H1 (cell line): Measurements from ENCODE around the gene TUBB8. TPM values are rescaled to one million over a fixed set of nuclear protein-coding genes. Genes with fewer than 3 reads are reported as not detected.
"Not testable (repeated sequence)": the region's sequence is repeated elsewhere in the genome, so short reads cannot be mapped to it uniquely, and the experiment has no call there.

Experiments
- CTCF ChIA-PET: fragments of 300-600 bp; sonication (Branson Sonifier 250); formaldehyde crosslinking; loops from one replicate; lab custom pipeline; 2021; ENCODE audit not compliant: partially characterized antibody; lab: Charles Lee
- POLR2A ChIA-PET: fragments of 300-600 bp; sonication (Branson Sonifier 250); formaldehyde crosslinking; loops from one replicate; lab custom pipeline; 2021; ENCODE audit warnings: inconsistent platforms; ENCODE audit not compliant: partially characterized antibody; lab: Charles Lee
- DNase-seq, 2 experiments: peaks; one replicate each; pipeline versions ENCODE4 v3.0.0 to v3.0.0-alpha.2; 2010 to 2022; ENCODE audit warnings: low spot score in 2 of 2, low read depth in 1 of 2, mixed read lengths in 1 of 2
- FAIRE-seq: peaks from 2 replicates; lab custom pipeline; 2011; peaks lifted over from hg19 to GRCh38; lab: Jason Lieb, UNC
- H2AFZ ChIP-seq: 2 replicates; pipeline ENCODE4 v1.8.1; 2012; ENCODE audit warnings: low read length, inconsistent platforms
- H2AK5ac ChIP-seq: 2 replicates; pipeline ENCODE4 v1.6.1; 2013; ENCODE audit warnings: low read depth, low read length
- H2BK120ac ChIP-seq: replicated peaks from 2 replicates; pipeline ENCODE3; 2013; ENCODE audit warnings: low read depth, low read length, inconsistent platforms
- H2BK12ac ChIP-seq: 2 replicates; pipeline ENCODE4 v1.6.1; 2013; ENCODE audit warnings: low read depth, low read length
- H2BK15ac ChIP-seq: 2 replicates; pipeline ENCODE4 v1.6.1; 2013; ENCODE audit warnings: low read length
- H2BK20ac ChIP-seq: 2 replicates; pipeline ENCODE4 v1.6.1; 2013; ENCODE audit warnings: low read length
- H2BK5ac ChIP-seq: 2 replicates; pipeline ENCODE4 v1.6.1; 2013; ENCODE audit warnings: low read depth, low read length
- H3K14ac ChIP-seq: 2 replicates; pipeline ENCODE4 v1.6.1; 2013; ENCODE audit warnings: inconsistent platforms; ENCODE audit not compliant: insufficient read length
- H3K18ac ChIP-seq: 2 replicates; pipeline ENCODE4 v1.6.1; 2013; ENCODE audit warnings: low read length; ENCODE audit errors: extremely low read depth
- H3K23ac ChIP-seq: 2 replicates; pipeline ENCODE4 v1.6.1; 2013; ENCODE audit warnings: inconsistent platforms; ENCODE audit not compliant: insufficient read length
- H3K23me2 ChIP-seq: 2 replicates; pipeline ENCODE4 v1.6.1; 2013; ENCODE audit warnings: low read depth, low read length
- H3K27ac ChIP-seq: 2 replicates; pipeline ENCODE4 v1.6.1; 2011; ENCODE audit warnings: low read depth, low read length, inconsistent platforms
- H3K27me3 ChIP-seq, 4 experiments: replicated peaks in 1 of 4; 1 replicate in 1 of 4; 2 replicates in 3 of 4; pipeline versions ENCODE4 v1.6.1 to v1.8.1; 2011 to 2013; ENCODE audit warnings: low read length in 3 of 4, mild to moderate bottlenecking in 3 of 4, inconsistent platforms in 2 of 4, mixed read lengths in 2 of 4, moderate library complexity in 1 of 4; ENCODE audit not compliant: control insufficient read depth in 3 of 4, insufficient read depth in 3 of 4; ENCODE audit errors: extremely low read depth in 1 of 4
- H3K36me3 ChIP-seq, 4 experiments: 2 replicates each; pipeline versions ENCODE4 v1.6.1 to v1.8.1; 2011 to 2013; ENCODE audit warnings: mild to moderate bottlenecking in 4 of 4, low read length in 3 of 4, moderate library complexity in 2 of 4, control low read depth in 1 of 4, inconsistent platforms in 1 of 4; ENCODE audit not compliant: insufficient read depth in 4 of 4, control insufficient read depth in 2 of 4
- H3K4ac ChIP-seq: replicated peaks from 2 replicates; pipeline ENCODE3; 2013; ENCODE audit warnings: low read length, low read depth, mixed read lengths, inconsistent platforms; ENCODE audit not compliant: insufficient read length
- H3K4me1 ChIP-seq, 4 experiments: replicated peaks in 1 of 4; 1 replicate in 1 of 4; 2 replicates in 3 of 4; pipeline versions ENCODE4 v1.6.1 to v1.8.1; 2011 to 2013; ENCODE audit warnings: low read length in 3 of 4, inconsistent platforms in 2 of 4, mixed read lengths in 1 of 4; ENCODE audit not compliant: insufficient read depth in 4 of 4, control insufficient read depth in 3 of 4
- H3K4me2 ChIP-seq, 2 experiments: 2 replicates each; pipeline versions ENCODE4 v1.6.1 to v1.8.1; 2011 to 2013; ENCODE audit warnings: low read depth in 2 of 2, low read length in 2 of 2, control low read depth in 1 of 2, inconsistent platforms in 1 of 2, mild to moderate bottlenecking in 1 of 2; ENCODE audit not compliant: insufficient read depth in 1 of 2
- H3K4me3 ChIP-seq, 4 experiments: fragments of 200-600, 300-600 bp in 1 of 4; sonication (generic), shearing (Covaris generic), sonication (Bioruptor Twin) in 1 of 4; 2 replicates each; pipeline versions ENCODE4 v1.5.1 to v1.8.1; 2011 to 2016; ENCODE audit warnings: low read length in 4 of 4, low read depth in 3 of 4, control low read depth in 2 of 4, inconsistent platforms in 2 of 4, mild to moderate bottlenecking in 2 of 4, mixed read lengths in 1 of 4, moderate library complexity in 1 of 4; ENCODE audit not compliant: insufficient read depth in 2 of 4; ENCODE audit errors: extremely low read depth in 1 of 4
- H3K56ac ChIP-seq: replicated peaks from 2 replicates; pipeline ENCODE3; 2013; ENCODE audit warnings: low read depth, mild to moderate bottlenecking, mixed read lengths, low read length, inconsistent platforms; ENCODE audit not compliant: insufficient read length
- H3K79me1 ChIP-seq: 2 replicates; pipeline ENCODE4 v1.6.1; 2013; ENCODE audit warnings: low read depth, low read length, control low read depth
- H3K79me2 ChIP-seq, 2 experiments: 2 replicates each; pipeline versions ENCODE4 v1.6.1 to v1.8.1; 2012 to 2013; ENCODE audit warnings: low read length in 2 of 2, mild to moderate bottlenecking in 2 of 2, inconsistent platforms in 1 of 2; ENCODE audit not compliant: insufficient read depth in 2 of 2, control insufficient read depth in 1 of 2
- H3K9ac ChIP-seq, 4 experiments: replicated peaks in 1 of 4; 1 replicate in 1 of 4; 2 replicates in 3 of 4; pipeline versions ENCODE4 v1.6.1 to v1.8.1; 2011 to 2013; ENCODE audit warnings: low read depth in 3 of 4, low read length in 3 of 4, control low read depth in 2 of 4, mild to moderate bottlenecking in 2 of 4, moderate library complexity in 2 of 4, inconsistent platforms in 1 of 4; ENCODE audit errors: extremely low read depth in 1 of 4
- H3K9me3 ChIP-seq, 2 experiments: 2 replicates each; pipeline versions ENCODE4 v1.6.1 to v1.8.1; 2012 to 2013; ENCODE audit warnings: mild to moderate bottlenecking in 2 of 2, moderate library complexity in 2 of 2, control low read depth in 1 of 2, inconsistent platforms in 1 of 2, low read depth in 1 of 2, low read length in 1 of 2, mixed read lengths in 1 of 2; ENCODE audit not compliant: insufficient read depth in 2 of 2
- H4K20me1 ChIP-seq, 2 experiments: replicated peaks in 1 of 2; 2 replicates each; pipeline versions ENCODE3 to v1.8.1; 2011 to 2013; ENCODE audit warnings: inconsistent platforms in 2 of 2, low read length in 2 of 2, mild to moderate bottlenecking in 1 of 2; ENCODE audit not compliant: insufficient read depth in 2 of 2, control insufficient read depth in 1 of 2
- H4K5ac ChIP-seq: 2 replicates; pipeline ENCODE4 v1.6.1; 2013; ENCODE audit warnings: low read length, low read depth, mixed read lengths, inconsistent platforms; ENCODE audit not compliant: insufficient read length
- H4K8ac ChIP-seq: 2 replicates; pipeline ENCODE4 v1.8.0; 2013; ENCODE audit warnings: mild to moderate bottlenecking, moderate library complexity, low read length, inconsistent platforms; ENCODE audit not compliant: insufficient read depth; ENCODE audit errors: extremely low read depth
- H4K91ac ChIP-seq: replicated peaks from 2 replicates; pipeline ENCODE3; 2013; ENCODE audit warnings: low read length, mixed read lengths, inconsistent platforms; ENCODE audit not compliant: insufficient read length
- FOSL1 ChIP-seq: IDR thresholded peaks from 2 replicates; pipeline ENCODE4 v1.6.1; 2011; ENCODE audit warnings: mild to moderate bottlenecking, low read depth, low read length, moderate library complexity; ENCODE audit not compliant: insufficient read depth
- JUN ChIP-seq: IDR thresholded peaks from 2 replicates; pipeline ENCODE4 v1.6.1; 2011; ENCODE audit warnings: low read depth, mild to moderate bottlenecking, improper control_type of control experiment, low read length
- KDM4A ChIP-seq: IDR thresholded peaks from one replicate; pipeline ENCODE4 v1.7.1; 2012; ENCODE audit warnings: low read depth, mild to moderate bottlenecking, moderate library complexity, low read length, inconsistent platforms; ENCODE audit not compliant: severe bottlenecking
- POLR2A ChIP-seq, 2 experiments: IDR thresholded peaks; 1 replicate in 1 of 2; 2 replicates in 1 of 2; pipeline ENCODE4 v1.6.1; 2011; ENCODE audit warnings: low read depth in 2 of 2, low read length in 2 of 2, mild to moderate bottlenecking in 2 of 2; ENCODE audit errors: control extremely low read depth in 1 of 2
- SIRT6 ChIP-seq: IDR thresholded peaks from one replicate; pipeline ENCODE4 v1.7.1; 2012; ENCODE audit warnings: low read length, inconsistent platforms
- SP4 ChIP-seq: IDR thresholded peaks from 2 replicates; pipeline ENCODE4 v1.6.1; 2012; ENCODE audit warnings: low read length, inconsistent platforms
- ZNF274 ChIP-seq: IDR thresholded peaks from 2 replicates; pipeline ENCODE4 v1.7.0; 2012; ENCODE audit warnings: low read length, borderline replicate concordance; ENCODE audit errors: extremely low read depth
- WGBS, 2 experiments: shearing (Covaris generic) in 1 of 2; methylation state at CpG; one replicate each; pipeline versions ENCODE4 v1.1.6 to v1.1.7; 2013 to 2015; ENCODE audit warnings: low lambda C conversion rate in 2 of 2, mixed read lengths in 2 of 2, inconsistent platforms in 1 of 2, low coverage in 1 of 2, missing lambda C conversion rate in 1 of 2; ENCODE audit not compliant: insufficient replicate concordance in 2 of 2, insufficient coverage in 1 of 2, insufficient read length in 1 of 2; ENCODE audit errors: extremely low coverage in 1 of 2, missing lambda C conversion rate in 1 of 2; 5-methylcytosine and 5-hydroxymethylcytosine counted together
- polyA plus RNA-seq, 7 experiments: library from polyadenylated mRNA; depleted of rRNA in 3 of 7; stranded (reverse) in 5 of 7; unstranded in 2 of 7; fragments of >200 nt in 5 of 7; fragments of 200-250 nt in 2 of 7; gene quantifications; 1 replicate in 5 of 7; 2 replicates in 1 of 7; 4 replicates in 1 of 7; pipeline versions ENCODE4 v1.2.1 to v1.2.3, GENCODE V29; 2011 to 2013; ENCODE audit warnings: missing spikeins in 2 of 7, mixed read lengths in 2 of 7
- total RNA-seq: library from RNA; stranded (reverse); fragmentation: NEBNext Ultra II Directional; extraction: Animal tissue kit (Norgen Biotek cat#: 25700); gene quantifications from 2 replicates; pipeline ENCODE4 v1.2.1, GENCODE V29; 2021

Gene TUBB8
- total and polyA plus RNA-seq, 2 of the 8 experiments (the other 6 are each of a cell fraction or from before 2014, with no cell fraction given): 1.4 to 1.5 TPM

GRCh38 chr10:78556-78955 lies 29.5 kb upstream of the TUBB8 start (continued):
- TF ChIP-seq POLR2A (IDR thresholded peaks at IDR 0.05; ENCODE audit: control extremely low read depth in 1 of 2, low read depth in 2 of 2, low read length in 2 of 2) (no peak), SIRT6 (no peak), SP4 (no peak), ZNF274 (no peak), FOSL1 (no peak), KDM4A (no peak), JUN (no peak)
- TF ChIP-seq, all 59 proteins: peak for 0

GRCh38 chr10:74266-74621 lies 25.1 kb upstream of the TUBB8 start:
- H3K79me2 ChIP-seq, H3K56ac ChIP-seq, H3K23ac ChIP-seq, H2BK5ac ChIP-seq, H4K20me1 ChIP-seq, H2BK120ac ChIP-seq, H2BK15ac ChIP-seq, H2AFZ ChIP-seq, H3K4ac ChIP-seq, H3K79me1 ChIP-seq, DNase-seq, H3K9me3 ChIP-seq, H3K27ac ChIP-seq, POLR2A ChIA-PET, H3K9ac ChIP-seq, H3K36me3 ChIP-seq, H2BK20ac ChIP-seq, H3K14ac ChIP-seq, H3K4me1 ChIP-seq, H2AK5ac ChIP-seq, H4K5ac ChIP-seq, H2BK12ac ChIP-seq, H4K8ac ChIP-seq, H3K18ac ChIP-seq, FAIRE-seq, H3K23me2 ChIP-seq, H4K91ac ChIP-seq: not testable (repeated sequence)
- Histone ChIP-seq H3K4me3 (peak overlapping the region in 1 of 4 experiments; percentile 71; a peak in 3 of 8 replicates), H3K27me3 (peaks cover 0 to 11% (median 5%) of the 10 kb centered on the region in 4 experiments; a peak in 4 of 7 replicates), H3K4me2 (peak overlapping the region; percentile 71 to 74; a peak in 1 of 4 replicates)
- CTCF ChIA-PET: interaction anchor here (0.7 to 1.2 kb wide), 3 partner anchors 20 to 82 kb away, joined by 3 to 5 read pairs (median 3); no protein-coding TSS in a partner anchor
- whole genome bisulfite sequencing, 2 experiments: 27% methylated on average over 10 of the region's 17 CpGs; no CpG with 5 or more reads in 1 of the 2 experiments
